Neural cell (in vitro differentiated cells): ENCODE results near the gene TAF5L.

Source experiments
- EP300 ChIP-seq: fragments of 450-650 bp; conservative IDR thresholded peaks from 2 replicates; pipeline ENCODE4 v1.6.1; 2014; ENCODE audit warnings: antibody characterized with exemption, mild to moderate bottlenecking, moderate library complexity; ENCODE audit not compliant: poor library complexity, severe bottlenecking
- MXI1 ChIP-seq: fragments of 450-650 bp; conservative IDR thresholded peaks from 2 replicates; pipeline ENCODE4 v1.6.1; 2014; ENCODE audit warnings: antibody characterized with exemption, mild to moderate bottlenecking; ENCODE audit not compliant: poor library complexity, severe bottlenecking
- POLR2AphosphoS5 ChIP-seq: IDR thresholded peaks from 2 replicates; pipeline ENCODE4 v1.6.1; 2012
- RAD21 ChIP-seq: fragments of 450-650 bp; conservative IDR thresholded peaks from 2 replicates; pipeline ENCODE4 v1.6.1; 2014; ENCODE audit warnings: antibody characterized with exemption, mild to moderate bottlenecking, moderate library complexity
- TAF1 ChIP-seq: IDR thresholded peaks from 2 replicates; pipeline ENCODE4 v1.6.1; 2012; ENCODE audit warnings: low read depth
- TF ChIP-seq, protein P1 (sequence below): fragments of 450-650 bp; IDR thresholded peaks from 2 replicates; pipeline ENCODE4 v1.5.1; 2014; ENCODE audit warnings: antibody characterized with exemption, mild to moderate bottlenecking, moderate library complexity; ENCODE audit not compliant: poor library complexity, severe bottlenecking
- TF ChIP-seq, protein P2 (sequence below): IDR thresholded peaks from 2 replicates; pipeline ENCODE4 v1.6.1; 2012; ENCODE audit warnings: borderline replicate concordance

DNA sequence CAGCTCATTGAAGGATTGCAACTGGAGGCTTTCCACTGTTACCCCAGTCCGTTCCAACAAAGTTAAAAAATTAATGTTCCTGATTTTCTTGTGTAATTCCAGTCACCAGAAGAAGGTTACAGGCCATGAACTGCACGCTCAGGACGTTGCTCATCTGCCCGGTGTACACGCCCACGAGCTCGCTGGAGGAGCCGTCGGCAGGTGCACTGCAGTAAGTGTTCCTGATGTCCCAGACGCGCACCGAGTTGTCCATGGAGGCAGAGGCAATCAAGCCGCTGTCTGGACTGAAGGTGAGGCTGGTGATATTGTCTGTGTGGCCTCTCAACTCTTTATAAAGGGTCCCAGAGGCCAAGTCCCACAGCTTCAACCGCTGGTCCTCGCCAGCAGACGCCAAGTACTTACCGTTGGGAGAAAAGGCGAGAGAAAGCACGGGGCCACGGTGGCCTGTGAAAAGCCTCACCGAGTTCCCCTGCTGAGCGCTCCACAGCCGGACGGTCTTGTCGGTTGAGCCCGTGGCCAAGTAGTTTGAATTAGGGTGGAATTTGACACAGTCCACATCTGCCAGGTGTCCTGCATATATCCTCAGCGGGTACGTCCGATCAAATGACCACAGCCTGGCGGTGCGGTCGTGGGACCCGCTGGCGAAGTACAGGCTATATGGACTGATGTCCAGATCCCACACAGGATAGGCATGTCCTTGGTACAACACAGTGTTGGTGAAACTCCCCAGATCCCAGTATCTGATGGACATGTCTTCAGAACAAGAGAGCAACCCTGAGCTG lies 31.5 kb downstream of the TAF5L start:
- TF ChIP-seq, protein P1, sequence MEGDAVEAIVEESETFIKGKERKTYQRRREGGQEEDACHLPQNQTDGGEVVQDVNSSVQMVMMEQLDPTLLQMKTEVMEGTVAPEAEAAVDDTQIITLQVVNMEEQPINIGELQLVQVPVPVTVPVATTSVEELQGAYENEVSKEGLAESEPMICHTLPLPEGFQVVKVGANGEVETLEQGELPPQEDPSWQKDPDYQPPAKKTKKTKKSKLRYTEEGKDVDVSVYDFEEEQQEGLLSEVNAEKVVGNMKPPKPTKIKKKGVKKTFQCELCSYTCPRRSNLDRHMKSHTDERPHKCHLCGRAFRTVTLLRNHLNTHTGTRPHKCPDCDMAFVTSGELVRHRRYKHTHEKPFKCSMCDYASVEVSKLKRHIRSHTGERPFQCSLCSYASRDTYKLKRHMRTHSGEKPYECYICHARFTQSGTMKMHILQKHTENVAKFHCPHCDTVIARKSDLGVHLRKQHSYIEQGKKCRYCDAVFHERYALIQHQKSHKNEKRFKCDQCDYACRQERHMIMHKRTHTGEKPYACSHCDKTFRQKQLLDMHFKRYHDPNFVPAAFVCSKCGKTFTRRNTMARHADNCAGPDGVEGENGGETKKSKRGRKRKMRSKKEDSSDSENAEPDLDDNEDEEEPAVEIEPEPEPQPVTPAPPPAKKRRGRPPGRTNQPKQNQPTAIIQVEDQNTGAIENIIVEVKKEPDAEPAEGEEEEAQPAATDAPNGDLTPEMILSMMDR = no peak
- TF ChIP-seq, protein P2, sequence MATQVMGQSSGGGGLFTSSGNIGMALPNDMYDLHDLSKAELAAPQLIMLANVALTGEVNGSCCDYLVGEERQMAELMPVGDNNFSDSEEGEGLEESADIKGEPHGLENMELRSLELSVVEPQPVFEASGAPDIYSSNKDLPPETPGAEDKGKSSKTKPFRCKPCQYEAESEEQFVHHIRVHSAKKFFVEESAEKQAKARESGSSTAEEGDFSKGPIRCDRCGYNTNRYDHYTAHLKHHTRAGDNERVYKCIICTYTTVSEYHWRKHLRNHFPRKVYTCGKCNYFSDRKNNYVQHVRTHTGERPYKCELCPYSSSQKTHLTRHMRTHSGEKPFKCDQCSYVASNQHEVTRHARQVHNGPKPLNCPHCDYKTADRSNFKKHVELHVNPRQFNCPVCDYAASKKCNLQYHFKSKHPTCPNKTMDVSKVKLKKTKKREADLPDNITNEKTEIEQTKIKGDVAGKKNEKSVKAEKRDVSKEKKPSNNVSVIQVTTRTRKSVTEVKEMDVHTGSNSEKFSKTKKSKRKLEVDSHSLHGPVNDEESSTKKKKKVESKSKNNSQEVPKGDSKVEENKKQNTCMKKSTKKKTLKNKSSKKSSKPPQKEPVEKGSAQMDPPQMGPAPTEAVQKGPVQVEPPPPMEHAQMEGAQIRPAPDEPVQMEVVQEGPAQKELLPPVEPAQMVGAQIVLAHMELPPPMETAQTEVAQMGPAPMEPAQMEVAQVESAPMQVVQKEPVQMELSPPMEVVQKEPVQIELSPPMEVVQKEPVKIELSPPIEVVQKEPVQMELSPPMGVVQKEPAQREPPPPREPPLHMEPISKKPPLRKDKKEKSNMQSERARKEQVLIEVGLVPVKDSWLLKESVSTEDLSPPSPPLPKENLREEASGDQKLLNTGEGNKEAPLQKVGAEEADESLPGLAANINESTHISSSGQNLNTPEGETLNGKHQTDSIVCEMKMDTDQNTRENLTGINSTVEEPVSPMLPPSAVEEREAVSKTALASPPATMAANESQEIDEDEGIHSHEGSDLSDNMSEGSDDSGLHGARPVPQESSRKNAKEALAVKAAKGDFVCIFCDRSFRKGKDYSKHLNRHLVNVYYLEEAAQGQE = no peak
- TF ChIP-seq TAF1 (no peak), RAD21 (no peak), POLR2AphosphoS5 (no peak), MXI1 (no peak), EP300 (no peak)
